IPS-15b (cell line): Measurements from ENCODE around the gene EREG.

ENCODE experiments used
- H3K27me3 ChIP-seq: one replicate; pipeline ENCODE4 v1.6.1; 2013; ENCODE audit warnings: low read length; ENCODE audit not compliant: control insufficient read depth, insufficient read depth
- H3K36me3 ChIP-seq: one replicate; pipeline ENCODE4 v1.6.1; 2013; ENCODE audit warnings: low read length; ENCODE audit not compliant: control insufficient read depth, insufficient read depth
- H3K4me1 ChIP-seq: one replicate; pipeline ENCODE4 v1.6.1; 2013; ENCODE audit warnings: mild to moderate bottlenecking, low read length; ENCODE audit not compliant: control insufficient read depth, insufficient read depth
- H3K4me3 ChIP-seq: one replicate; pipeline ENCODE4 v1.5.1; 2013; ENCODE audit warnings: low read depth, low read length
- H3K9ac ChIP-seq: one replicate; pipeline ENCODE4 v1.6.1; 2013; ENCODE audit warnings: low read depth, mild to moderate bottlenecking, low read length
- H3K9me3 ChIP-seq: one replicate; pipeline ENCODE4 v1.6.1; 2013; ENCODE audit warnings: mild to moderate bottlenecking, low read length; ENCODE audit not compliant: control insufficient read depth, insufficient read depth

The EREG gene

GRCh38 chr4:74364652-74365491, at the start of gene EREG:
Gene EREG (plus strand): TSS chr4:74365145. CDS start chr4:74365309, 164 bp downstream.
- no peak within 1 kb of the TSS for H3K9ac ChIP-seq
- H3K36me3 ChIP-seq, result no peaks in the 10 kb centered on the region
- H3K4me3 ChIP-seq, result peak within 1 kb of the TSS; percentile 78
- H3K27me3 ChIP-seq, result peaks cover 23% of the 10 kb centered on the region
- no peaks in the 10 kb centered on the region for H3K9me3 ChIP-seq
- H3K4me1 ChIP-seq, result peaks cover 3% of the 10 kb centered on the region

- no peaks in the 10 kb centered on the region for H3K36me3 ChIP-seq
- no peaks in the 10 kb centered on the region for H3K27me3 ChIP-seq
- no peaks in the 10 kb centered on the region for H3K9me3 ChIP-seq
- no peaks in the 10 kb centered on the region for H3K4me1 ChIP-seq
- no peak overlapping the region for H3K4me3 ChIP-seq
- no peak overlapping the region for H3K9ac ChIP-seq
These were observed 49.6 kb upstream of the EREG start for GRCh38 chr4:74315376-74315775.

GRCh38 chr4:74316397-74316796, 48.5 kb upstream of the EREG start:
- Histone ChIP-seq H3K4me3 (no peak overlapping the region), H3K9me3 (no peaks in the 10 kb centered on the region), H3K27me3 (no peaks in the 10 kb centered on the region), H3K36me3 (no peaks in the 10 kb centered on the region), H3K4me1 (peaks cover 3% of the 10 kb centered on the region), H3K9ac (no peak overlapping the region)

DNA sequence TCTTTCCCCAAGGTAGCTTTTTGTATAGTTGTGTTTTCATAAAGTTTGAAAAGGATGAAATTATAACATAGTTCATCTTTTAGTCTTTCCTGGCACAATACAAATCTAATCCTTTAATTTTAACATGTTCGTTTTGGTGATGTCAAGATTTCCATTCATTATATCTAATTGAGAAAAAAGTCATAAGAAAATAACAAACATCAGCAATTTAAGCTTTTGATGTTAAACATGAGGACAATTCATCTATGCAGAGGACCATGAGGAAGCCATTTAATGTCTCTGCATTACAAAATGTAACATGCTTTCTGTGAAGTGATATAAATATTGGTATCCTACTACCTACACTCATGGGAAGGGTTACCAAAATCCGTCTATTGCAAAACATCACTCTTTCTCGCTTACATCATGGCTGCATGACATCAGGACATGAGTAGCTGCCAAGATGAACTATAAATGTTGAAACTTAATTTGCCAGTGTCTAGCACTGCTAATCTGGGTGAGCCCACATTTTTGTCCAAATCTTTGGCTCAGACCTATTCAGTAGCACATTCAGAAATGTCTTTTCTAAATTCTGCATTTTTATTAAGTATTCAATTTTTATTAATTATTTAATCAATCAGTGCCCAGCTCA, 47.2 kb upstream of the EREG start:
- Histone ChIP-seq H3K4me3 (no peak overlapping the region), H3K36me3 (no peaks in the 10 kb centered on the region), H3K4me1 (peaks cover 3% of the 10 kb centered on the region), H3K9ac (no peak overlapping the region), H3K27me3 (no peaks in the 10 kb centered on the region), H3K9me3 (no peaks in the 10 kb centered on the region)

DNA sequence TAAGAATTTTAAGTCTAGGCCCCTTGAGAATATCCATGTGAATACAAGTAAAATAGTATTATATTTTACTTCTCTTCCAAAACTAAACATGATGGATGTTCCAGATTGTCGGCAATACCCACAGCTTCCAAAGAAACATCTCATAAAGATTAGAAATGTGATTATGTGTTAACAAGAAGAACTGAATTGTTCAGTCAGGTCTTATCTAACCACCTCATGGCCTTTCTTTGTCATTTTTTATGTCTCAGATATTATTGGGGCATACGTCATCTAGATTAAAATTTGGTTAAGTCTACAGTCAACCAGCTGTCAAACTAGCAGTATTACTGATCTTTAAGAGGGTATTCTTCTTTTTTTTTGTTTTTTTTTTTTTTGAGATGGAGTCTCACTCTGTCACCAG, 46.7 kb upstream of the EREG start:
- H3K9me3 ChIP-seq, result no peaks in the 10 kb centered on the region
- H3K36me3 ChIP-seq, result no peaks in the 10 kb centered on the region
- H3K4me1 ChIP-seq, result peaks cover 3% of the 10 kb centered on the region
- no peak overlapping the region for H3K4me3 ChIP-seq
- no peak overlapping the region for H3K9ac ChIP-seq
- H3K27me3 ChIP-seq, result no peaks in the 10 kb centered on the region

- Histone ChIP-seq H3K36me3 (no peaks in the 10 kb centered on the region), H3K9me3 (no peaks in the 10 kb centered on the region), H3K4me3 (no peak overlapping the region), H3K9ac (no peak overlapping the region), H3K4me1 (peaks cover 3% of the 10 kb centered on the region), H3K27me3 (no peaks in the 10 kb centered on the region)
These were observed 45.5 kb upstream of the EREG start for GRCh38 chr4:74319470-74319869.

DNA sequence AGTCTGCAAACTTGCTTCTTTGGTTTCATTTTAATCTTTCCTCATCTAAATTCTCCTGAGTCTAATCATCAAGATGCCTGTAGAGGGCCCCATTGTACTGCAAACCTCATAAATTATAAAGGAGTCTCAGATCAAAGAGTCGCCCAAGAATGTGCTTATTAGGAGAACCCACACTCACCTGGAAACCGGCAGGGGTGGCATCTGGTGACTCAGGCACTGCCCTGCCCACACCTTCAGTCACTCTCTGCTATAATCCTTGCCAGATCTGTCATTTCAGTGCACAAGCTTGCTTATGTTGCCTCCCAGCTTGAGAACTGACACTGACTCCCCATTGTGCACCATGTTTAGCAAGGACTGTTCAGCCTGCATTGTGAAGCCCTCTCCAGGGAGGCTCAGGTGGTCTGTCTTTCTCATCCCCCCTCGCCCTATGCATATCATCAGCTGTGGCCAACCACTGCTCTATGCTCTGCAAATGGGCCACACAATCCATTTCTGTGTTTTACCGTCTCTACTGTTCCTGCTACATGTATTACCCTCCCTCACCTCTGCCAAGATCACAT, 44.3 kb upstream of the EREG start:
- H3K4me3 ChIP-seq, result no peak overlapping the region

DNA sequence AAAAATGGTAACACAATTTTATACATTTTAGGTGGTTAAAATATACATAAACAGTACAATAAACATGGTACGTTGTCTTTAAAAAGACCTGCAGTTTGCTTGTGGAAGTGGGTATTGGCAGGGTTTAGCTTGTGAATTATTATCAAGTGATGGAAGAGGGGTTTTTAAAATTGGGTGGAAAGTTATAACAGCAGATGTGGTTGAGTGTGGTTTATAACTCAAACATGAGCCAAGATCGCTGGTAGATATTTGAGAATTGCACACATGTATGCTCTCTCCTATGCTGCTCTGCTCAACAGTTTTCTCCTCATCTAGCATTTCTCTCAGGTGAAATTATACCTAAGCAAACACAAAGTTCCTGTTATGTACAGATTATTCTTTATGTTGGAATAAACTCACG, 42.6 kb upstream of the EREG start:
- Histone ChIP-seq H3K9me3 (no peaks in the 10 kb centered on the region), H3K9ac (no peak overlapping the region), H3K27me3 (no peaks in the 10 kb centered on the region), H3K4me3 (no peak overlapping the region), H3K36me3 (no peaks in the 10 kb centered on the region), H3K4me1 (peaks cover 3% of the 10 kb centered on the region)

More for the DNA sequence above, 44.3 kb upstream of the EREG start:
- H3K27me3 ChIP-seq, result no peaks in the 10 kb centered on the region
- peaks cover 3% of the 10 kb centered on the region for H3K4me1 ChIP-seq
- no peaks in the 10 kb centered on the region for H3K36me3 ChIP-seq
- no peaks in the 10 kb centered on the region for H3K9me3 ChIP-seq
- H3K9ac ChIP-seq, result no peak overlapping the region

DNA sequence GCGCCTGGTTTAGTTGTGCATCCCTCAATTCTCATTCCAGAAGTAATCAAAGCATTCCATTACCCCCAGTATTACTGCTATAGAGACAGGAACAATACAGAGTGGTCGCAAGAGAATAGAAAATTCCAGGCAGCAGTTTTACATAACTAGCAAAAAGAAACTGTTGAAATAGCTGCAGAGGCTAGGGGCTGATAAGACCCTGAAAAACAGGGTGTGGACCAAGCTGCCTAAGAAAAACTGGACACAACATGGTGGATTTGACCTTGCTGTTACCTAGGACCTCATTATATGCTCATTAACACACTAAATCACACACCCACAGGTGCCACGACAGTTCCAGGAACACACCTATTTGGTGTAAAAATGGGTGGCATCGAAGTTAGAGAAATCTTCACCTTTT, 41.3 kb upstream of the EREG start:
- Histone ChIP-seq H3K4me1 (peaks cover 3% of the 10 kb centered on the region), H3K36me3 (no peaks in the 10 kb centered on the region), H3K9me3 (no peaks in the 10 kb centered on the region), H3K4me3 (no peak overlapping the region), H3K9ac (no peak overlapping the region), H3K27me3 (no peaks in the 10 kb centered on the region)

GRCh38 chr4:74324262-74324661, 40.7 kb upstream of the EREG start:
- peaks cover 3% of the 10 kb centered on the region for H3K4me1 ChIP-seq
- H3K27me3 ChIP-seq, result no peaks in the 10 kb centered on the region
- H3K4me3 ChIP-seq, result no peak overlapping the region
- no peak overlapping the region for H3K9ac ChIP-seq
- no peaks in the 10 kb centered on the region for H3K9me3 ChIP-seq
- H3K36me3 ChIP-seq, result no peaks in the 10 kb centered on the region

GRCh38 chr4:74325886-74326285, 39.1 kb upstream of the EREG start:
- no peaks in the 10 kb centered on the region for H3K9me3 ChIP-seq
- peaks cover under 1% of the 10 kb centered on the region for H3K4me1 ChIP-seq
- no peaks in the 10 kb centered on the region for H3K36me3 ChIP-seq
- H3K4me3 ChIP-seq, result no peak overlapping the region
- no peaks in the 10 kb centered on the region for H3K27me3 ChIP-seq
- H3K9ac ChIP-seq, result no peak overlapping the region

DNA sequence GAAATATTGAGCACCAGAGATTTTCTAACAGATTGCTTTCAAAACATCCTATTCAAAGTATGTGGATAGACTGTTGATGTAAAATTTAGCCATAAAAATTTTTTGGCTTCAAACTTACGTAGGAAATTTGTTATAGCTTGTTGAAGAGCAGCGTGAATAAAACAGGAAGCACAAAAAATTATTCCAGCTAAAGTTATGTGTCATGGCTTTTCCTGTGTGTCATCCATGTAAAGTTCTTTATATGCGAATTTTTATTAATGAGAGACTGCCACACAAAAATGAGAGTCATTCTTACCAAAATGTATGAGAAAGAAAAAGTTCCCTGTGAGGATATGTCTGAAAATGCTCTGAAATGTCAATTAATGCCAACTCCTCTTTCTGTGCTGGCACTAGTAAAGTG, 37.2 kb upstream of the EREG start:
- no peak overlapping the region for H3K4me3 ChIP-seq
- H3K4me1 ChIP-seq, result no peaks in the 10 kb centered on the region
- no peaks in the 10 kb centered on the region for H3K36me3 ChIP-seq
- no peak overlapping the region for H3K9ac ChIP-seq
- no peaks in the 10 kb centered on the region for H3K27me3 ChIP-seq
- no peaks in the 10 kb centered on the region for H3K9me3 ChIP-seq
